GM21576 (cell line): Measurements from ENCODE around the gene ERCC3.
A peak's percentile ranks its signal among the peaks of the same experiment; 100 is the strongest.

Source experiments
- ATAC-seq: cut with Tn5 transposase; IDR thresholded peaks from one replicate; pipeline ENCODE4 v1.9.1; 2021; ENCODE audit warnings: mild to moderate bottlenecking, moderate library complexity; ENCODE audit not compliant: unreplicated experiment

ERCC3 gene

DNA sequence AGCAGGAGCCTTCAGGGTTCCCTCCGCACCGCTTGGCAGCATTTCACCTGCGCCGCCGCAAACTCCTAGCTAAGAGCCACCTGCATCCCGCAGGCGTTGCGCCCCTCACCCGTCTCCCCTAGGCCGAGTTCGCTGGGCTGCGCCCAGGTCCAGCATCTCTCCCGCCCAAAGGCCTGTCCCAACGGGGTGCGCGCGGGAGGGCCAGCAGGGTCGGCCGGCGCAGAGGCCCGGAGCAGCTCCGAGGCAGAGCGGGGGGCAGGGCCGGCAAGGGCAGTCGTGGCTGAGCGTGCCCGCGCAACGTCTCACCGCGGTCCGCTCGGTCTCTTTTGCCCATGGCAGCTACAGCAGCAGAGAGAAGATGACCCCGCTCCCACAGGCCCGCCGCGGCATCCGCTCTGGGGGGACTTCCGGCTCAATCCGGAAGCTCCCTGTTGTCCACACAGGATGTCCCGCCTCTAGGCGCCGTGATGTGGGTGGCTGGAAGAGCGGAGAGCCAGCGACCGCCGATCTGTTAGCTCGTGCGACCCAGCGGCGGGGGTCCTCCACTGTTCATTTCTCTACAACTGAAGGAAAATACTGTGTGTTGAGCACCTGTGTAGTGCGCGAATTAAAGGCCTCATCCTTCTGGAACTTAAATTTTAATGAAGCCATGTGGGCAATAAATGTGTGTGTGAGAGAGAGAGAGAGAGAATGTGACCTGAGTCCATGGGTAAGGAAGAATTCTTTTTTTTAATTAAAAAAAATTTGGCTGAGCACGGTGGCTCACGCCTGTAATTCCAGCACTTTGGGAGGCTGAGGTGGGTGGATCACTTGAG is at the start of gene ERCC3:
Gene ERCC3, minus strand, starts transcription at position 397 of the 815 bp plus-strand sequence. Its CDS starts 63 bp downstream, at position 334.
- ATAC-seq = peak; percentile 98

DNA sequence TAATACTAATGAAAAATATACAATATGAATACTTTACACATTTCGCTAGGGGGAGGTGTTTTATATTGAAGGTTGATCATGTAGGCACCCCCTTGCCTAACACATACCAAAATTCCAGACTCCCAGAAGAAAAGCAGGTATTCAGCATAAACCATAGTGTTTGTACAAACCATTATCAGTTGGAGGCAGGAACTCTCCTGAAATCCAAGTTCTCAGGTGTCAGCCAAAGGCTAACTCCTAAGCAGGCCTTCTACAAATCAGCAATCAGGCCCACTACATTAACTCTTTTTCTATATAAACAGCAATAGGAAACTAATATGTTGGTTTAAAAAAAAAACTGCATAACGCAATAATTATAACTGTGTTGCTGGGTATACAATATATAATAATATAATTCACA is 49.3 kb upstream of the ERCC3 start:
- no peak for ATAC-seq

DNA sequence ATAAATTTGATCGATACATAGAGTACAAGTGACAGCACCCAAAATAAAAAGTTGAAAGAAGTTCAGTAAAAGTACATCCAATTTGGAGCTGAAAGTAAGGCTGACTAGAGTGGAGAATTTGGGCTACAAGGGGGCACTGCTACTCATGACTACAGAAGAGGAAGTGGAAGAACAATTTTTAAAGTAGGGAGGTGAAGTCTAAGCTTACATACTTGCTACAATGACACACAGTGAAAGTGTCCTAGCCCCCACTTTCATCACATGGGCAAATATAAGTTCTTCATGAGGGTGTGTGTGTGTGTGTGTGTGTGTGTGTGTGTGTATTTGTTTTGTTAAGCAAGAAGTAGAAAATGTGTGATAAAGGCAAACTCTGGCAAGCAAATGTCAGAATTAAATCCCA is 48.2 kb upstream of the ERCC3 start:
- ATAC-seq = peak; percentile 95

DNA sequence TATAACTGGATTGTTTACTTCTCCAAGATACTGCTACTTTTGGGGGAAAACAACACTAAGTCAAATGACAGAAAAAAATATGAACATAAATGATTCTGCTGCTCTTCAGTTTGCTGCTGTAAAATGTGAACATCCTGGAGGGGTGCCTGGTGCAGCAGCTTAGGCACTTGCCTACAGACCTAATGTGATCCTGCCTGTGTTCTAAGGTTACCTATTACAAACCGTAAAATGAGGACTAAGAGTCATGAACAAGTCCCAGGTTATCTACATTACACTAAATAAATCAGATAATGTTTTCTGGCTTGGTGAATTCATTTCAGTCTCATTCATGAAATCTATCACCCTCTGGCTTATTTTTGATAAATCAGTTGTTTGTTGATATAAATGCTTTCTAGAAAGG is 38.4 kb upstream of the ERCC3 start:
- ATAC-seq = no peak

DNA sequence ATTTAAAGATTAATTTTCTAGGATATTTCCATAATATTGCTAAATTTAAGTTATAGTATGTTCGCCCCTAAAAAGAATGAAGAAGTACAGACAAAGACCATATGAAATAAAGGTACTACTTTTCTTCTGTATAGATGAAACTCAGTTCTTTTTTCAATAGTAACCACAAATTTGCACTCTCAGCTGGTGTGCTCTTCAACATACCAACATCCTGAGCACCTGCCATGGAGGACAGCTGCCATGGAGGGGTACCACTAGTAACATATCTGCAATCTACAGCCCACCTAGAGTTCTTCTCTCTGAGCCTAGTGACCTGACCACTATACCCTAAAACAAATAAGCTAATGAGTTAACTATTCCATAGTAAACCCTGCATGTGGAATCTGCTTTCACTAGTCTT is 36.8 kb upstream of the ERCC3 start:
- peak; percentile 80 for ATAC-seq

DNA sequence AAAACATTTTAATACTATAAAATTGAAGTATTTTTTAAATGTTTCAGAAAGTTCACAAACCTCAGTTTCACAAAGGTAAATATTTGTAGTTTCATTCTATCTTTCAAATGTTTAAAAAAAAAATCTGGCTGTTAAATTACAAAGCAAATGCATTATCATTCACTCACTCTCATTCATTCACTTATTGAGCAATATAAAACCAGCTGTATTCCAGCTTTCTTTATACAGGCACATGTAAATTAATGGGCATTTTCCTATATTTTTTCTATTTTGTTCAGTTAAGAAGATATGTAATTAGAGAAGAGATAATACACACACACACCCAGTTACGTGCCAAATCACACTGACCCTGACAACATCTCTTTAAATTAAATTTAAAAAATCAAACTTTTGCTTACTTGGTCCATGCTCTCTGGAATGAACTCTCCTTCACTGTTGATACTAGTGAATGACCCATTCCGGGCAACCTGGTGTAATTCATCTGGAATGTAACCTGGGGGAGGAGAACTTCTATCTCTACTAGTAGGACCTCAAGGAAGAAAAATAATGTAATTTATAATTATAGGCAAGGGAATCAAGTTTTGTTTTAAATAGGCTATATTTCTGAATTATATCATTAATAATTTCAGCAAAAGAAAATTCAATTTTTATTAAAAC is 32.5 kb upstream of the ERCC3 start:
- no peak for ATAC-seq

DNA sequence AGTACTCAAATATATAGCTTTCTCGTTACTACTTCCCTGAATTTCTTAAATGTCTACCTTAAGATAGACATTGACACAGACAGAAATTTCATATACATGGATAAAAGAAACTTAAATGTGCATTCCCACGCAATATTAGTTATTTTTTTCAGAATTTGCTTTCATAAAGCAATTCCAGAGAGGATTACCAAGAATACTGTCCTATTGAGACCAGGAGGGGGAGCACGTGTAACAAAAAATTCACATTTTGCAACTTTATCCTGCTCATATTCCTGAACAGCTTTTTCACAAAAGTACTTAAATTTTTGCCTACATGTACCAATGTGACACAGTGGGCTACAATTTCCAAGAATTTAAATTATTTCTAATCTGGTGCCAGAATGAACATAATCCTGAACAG is 30.7 kb upstream of the ERCC3 start:
- ATAC-seq = no peak

DNA sequence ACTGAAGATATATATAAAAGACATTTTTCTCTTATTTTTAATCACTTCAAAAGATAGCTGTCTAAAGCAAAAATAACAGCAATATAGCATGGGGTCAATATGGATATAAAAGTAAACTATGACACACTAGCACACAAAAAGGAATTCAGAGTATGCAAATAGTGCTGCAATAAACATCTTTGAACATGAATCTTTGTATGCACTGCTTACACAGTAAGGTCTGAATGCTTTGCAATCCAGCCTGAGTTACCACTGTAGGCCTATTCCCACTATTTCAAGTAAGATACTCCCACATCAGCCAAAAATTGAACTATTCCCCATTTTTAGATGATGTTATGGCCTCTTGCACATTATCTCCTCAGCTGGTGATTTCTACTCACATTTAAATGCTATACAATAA is 27.4 kb upstream of the ERCC3 start:
- ATAC-seq = no peak

DNA sequence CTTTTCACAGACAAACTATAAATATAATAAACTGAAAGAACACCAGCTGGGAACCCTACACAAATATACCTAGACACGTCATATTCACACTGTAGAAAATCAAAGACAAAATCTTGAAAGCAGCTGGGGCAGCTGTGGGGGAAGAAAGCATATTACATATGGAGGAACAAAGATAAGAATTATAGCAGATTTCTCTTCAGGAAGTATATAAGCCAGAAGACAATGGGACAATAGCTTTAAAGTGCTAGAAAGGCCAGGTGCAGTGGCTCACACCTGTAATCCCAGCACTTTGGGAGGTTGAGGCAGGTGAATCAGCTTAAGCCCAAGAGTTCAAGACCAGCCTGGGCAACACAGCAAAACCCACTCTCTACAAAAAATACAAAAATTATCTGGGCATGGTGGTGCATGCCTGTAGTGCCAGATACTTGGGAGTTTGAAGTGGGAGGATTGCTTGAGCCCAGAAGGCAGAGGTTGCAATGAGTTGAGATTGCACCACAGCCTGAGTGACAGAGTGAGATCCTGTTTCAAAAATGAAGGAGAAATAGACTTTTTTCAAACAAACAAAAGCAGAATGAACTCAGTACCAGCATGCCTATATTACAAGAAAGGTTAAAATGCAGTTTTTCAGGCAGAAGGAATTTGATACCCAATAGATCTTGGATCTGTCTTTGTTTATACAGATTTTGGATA is 26.8 kb upstream of the ERCC3 start:
- no peak for ATAC-seq

DNA sequence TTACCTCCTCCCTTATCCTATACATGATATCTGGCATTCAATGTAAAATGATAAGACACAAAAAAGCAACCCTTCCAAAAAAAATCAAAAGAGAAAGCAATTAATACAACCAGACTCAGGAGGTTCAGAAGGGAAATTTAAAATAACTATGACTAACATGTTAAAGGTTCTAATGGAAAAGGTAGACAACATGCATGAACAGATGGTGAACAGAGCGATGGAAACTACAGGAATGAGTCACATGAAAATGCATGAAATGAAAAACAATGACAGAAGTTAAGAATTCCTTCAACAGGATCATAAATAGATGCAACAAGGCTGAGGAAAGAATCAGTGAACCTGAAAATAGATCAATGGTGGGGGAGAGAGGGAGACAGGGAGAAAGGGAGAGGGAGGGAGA is 26.1 kb upstream of the ERCC3 start:
- ATAC-seq = no peak

DNA sequence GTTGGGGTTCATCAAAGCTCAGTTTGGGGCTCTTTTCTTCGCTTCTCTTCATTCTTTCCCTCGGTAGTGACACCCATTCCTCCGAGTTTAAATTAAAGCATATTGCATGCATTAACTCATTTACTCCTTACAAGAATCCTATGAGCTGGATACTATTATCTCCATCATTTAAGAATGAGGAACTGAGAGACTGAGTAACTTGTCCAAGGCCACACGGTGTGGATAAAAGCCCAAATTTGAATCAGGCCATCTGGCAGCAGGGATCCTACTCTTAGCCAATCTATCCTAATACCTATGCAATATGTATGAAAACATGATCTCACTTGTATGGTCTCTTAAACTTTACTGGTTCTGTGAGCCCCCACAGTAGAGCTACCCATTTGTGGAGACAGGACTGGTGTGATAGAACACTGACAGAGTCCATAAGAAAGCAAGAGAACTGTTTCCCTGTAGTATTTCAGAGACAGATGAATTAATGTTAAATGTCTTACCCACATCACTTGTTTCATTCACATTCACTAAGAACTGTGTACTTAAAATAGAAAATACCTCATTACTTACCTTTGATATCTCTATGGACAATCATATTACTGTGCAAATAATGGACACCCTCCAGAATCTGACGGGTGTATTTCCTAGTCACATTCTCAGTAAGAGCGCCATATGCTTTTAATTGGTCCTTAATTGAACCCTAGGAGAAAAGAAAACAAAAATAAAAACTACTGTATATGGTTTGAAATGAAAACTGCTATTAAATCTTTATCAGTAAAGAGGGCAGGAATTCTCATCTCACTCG is 20.4 kb upstream of the ERCC3 start:
- no peak for ATAC-seq

DNA sequence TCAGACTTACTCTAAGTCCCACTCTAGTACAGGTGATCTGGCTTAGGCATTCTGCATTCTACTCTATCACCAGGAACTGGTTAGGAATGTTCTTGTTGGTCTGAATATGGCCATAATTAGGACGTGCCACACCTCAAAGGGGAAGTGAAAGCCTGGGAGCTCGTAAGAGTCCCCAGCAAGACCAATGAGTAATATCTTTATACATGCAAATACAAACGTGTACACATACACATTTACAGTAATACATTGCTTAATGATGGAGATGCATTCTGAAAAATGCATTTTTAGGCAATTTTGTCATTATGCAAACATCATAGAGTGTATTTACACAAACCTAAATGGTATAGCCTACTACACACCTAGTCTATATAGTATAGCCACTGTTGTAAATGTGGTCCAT is 19.5 kb upstream of the ERCC3 start:
- peak; percentile 95 for ATAC-seq

DNA sequence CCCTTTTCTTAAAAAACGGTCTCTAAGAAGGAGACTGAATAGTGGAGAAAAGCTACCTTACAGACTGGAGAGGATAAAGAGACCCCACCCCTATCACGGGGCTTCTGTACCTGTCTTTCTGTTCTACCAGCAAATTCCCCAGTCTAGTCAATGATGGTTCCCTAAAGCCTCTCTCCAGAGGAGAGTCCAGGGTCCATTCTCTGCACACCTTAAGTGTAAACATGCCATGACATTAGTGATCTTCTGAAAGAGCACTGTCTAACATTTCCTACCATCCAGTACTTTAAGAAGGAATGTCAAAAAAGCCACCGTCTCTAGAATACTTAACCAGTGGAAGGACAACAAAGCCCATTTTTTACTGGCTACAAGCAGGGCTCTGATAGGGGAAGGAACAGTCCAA is 17.0 kb upstream of the ERCC3 start:
- no peak for ATAC-seq

DNA sequence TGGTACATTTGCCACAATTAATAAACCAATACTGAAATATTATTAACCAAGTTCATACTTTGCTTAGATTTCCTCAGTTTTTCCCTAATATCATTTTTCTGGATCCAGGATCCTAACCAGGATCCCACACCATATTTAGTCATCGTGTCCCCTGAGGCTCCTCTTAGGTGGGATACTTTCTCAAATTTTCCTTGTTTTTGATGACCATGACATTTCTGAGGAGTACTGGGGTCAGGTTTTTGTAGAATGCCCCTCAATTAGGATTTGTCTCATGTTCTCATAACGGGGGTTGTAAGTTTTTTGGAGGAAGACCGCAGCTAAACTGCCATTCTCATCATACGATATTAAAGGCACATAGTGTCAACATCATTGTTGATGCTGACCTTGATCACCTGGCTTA is 15.5 kb upstream of the ERCC3 start:
- no peak for ATAC-seq

DNA sequence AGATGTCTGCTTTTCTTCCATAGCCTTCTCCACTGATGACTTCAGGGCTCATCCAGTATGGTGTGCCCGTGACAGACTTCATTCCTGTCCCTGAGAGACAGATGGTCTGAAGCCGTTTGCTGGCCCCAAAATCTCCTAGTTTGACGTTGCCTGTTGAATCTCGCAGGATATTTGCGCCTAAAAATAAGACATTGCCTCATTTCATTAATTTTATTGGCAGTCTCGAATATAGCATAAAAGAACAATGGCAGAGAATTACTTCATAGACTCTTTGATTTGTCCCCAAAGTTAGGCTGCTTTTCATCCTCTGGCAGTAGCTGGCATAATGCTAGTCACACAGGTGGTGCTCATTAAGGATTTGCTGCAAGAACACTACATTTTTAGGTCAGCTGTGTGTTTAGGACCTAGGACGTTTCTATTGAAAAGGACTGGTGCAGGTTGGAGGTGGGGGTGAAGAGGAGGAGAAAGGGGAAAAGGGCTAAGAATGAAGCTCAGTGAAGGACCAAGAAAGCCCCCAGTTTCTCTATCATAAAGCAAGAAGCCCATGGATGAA is 14.7 kb upstream of the ERCC3 start:
- no peak for ATAC-seq

DNA sequence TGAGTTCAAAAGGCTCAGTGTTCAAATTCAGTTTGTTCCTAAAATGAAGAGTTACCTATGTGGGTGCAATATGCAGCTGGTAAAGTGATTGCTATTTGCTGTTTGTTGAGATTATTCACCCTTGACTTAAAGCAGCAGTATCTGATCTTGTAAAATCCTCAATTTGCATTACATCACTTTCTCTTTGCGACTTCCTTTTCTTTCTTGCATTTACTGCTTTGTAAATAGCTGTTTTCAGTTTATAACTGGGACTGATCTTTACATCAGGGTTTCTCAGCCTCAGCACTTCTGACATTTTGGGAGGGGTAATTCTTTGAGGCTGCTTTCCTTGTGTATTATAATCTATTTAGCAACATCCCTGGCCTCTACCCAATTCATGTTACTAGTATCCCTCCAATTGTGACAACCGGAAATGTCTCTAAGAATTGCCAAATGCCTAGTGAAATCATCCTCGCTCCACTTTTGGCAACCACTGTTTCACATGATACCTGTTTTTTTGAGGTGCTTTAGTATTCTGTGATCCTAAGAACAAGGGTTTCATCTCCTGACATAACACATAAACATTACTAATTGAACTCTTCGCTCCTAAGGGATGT is 12.1 kb upstream of the ERCC3 start:
- ATAC-seq = peak; percentile 62

DNA sequence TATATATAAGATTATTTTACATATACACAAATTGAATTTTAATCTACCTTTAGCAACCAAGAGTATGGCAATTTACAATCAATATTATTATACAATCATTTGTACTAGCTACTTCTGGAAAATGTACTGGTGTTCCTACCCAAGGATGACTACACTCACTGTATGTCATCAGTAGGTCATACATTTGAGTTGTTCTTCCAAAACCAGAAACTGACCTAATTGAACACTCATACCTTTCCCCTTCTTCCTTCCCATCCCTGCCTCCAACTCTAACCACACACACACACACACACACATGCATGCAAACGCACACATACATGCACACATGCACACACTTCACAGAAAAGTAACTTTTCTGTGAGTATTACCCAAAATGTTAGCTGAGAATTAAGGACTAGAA is 8.2 kb upstream of the ERCC3 start:
- no peak for ATAC-seq

DNA sequence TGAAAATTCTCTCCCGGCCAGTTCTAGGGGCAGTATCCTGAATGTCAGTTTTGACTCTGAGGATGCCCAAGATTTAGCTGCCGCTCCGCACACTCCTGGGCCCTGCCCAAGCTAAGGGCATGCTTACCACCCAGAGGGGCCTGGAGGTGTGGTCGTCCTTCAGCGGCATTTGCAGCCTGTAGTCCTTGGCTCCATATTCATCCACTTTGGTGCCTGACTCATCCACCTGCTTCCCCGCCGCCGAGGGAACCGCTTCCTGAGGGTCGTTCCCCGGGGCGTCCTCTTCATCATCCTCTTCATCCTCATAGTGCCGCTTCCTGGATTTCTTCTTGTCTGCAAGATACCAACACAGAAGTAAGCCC is 577 bp downstream of the ERCC3 start:
- no peak for ATAC-seq

DNA sequence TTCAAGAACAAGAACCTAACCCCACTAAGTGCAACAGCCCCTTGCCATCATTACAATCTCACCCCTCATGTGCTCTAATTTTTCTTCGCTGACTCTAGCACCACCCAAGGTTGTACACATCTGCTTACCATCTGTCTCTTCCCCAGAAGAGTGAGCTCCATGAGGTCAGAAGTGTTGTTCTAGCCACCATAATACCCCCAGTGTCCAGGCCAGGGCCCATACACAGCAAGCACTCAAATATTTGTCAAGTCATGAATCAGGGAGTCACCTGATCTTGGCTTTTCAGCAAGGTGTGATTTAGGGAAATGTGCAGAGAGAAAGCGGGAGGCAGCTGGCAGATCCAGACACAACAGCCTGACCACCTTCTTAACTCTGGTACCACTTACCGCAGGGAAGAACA is 5.7 kb downstream of the ERCC3 start:
- ATAC-seq = no peak

DNA sequence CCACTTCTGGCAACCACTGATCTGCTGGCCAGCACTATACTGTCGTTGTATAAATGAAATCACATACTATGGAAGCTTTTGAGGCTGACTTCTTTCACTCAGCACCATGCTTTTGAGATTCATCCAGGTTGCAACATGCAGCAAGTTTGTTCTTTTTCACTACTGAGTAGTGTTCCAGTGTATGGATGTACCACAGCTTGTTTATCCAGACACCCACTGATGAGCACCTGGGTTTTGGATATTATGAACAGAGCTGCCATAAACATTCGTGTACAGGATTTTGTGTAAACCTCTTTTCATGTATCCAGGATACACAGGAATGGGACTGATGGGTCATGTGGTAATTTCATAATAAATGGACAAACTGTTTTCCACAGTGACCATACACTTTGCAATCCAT is 10.7 kb downstream of the ERCC3 start:
- ATAC-seq = no peak

DNA sequence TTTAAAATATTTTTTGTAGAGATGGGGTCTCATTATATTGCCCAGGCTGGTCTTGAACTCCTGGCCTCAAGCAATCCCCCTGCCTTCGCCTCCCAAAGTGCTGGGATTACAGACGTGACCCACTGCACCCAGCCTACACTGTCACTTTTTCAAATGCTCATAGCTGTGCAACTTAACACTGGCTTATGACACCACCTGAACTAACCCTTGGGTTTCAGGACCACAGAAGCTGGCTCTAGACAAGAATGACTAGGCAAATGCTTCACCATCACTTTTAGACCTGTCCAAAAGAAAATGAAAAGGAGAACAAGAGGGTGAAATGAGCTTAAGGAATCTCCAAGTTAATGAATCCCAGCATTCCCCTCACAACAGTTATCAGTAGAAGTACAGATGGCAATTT is 13.3 kb downstream of the ERCC3 start:
- ATAC-seq = no peak
